Uterus (tissue), 4 donors: ENCODE measurements around the gene POLK. TPM values are rescaled to one million over a fixed set of nuclear protein-coding genes. Genes with fewer than 3 reads are reported as not detected.

Experiments used
- DNase-seq, 2 donors: peaks; one replicate each; pipeline ENCODE4 v3.0.0-alpha.2; 2019 to 2020
- H3K27ac ChIP-seq, 2 donors: fragments of 200-600 bp; sonication (generic); 1 replicate in 1 of 2; 2 replicates in 1 of 2; pipeline ENCODE4 v1.5.1; 2016 to 2018
- H3K27me3 ChIP-seq, 2 donors: fragments of 200-600 bp; sonication (generic); one replicate each; pipeline ENCODE4 v1.5.1; 2018 to 2019; ENCODE audit warnings: control low read depth in 1 of 2
- H3K36me3 ChIP-seq, 2 donors: fragments of 200-600 bp; sonication (generic); one replicate each; pipeline ENCODE4 v1.5.1; 2019; ENCODE audit warnings: control low read depth in 1 of 2
- H3K4me1 ChIP-seq, 2 donors: fragments of 200-600 bp; sonication (generic); one replicate each; pipeline ENCODE4 v1.5.1; 2018 to 2019; ENCODE audit warnings: control low read depth in 1 of 2
- H3K4me3 ChIP-seq, 2 donors: fragments of 200-600 bp; sonication (generic); 1 replicate in 1 of 2; 2 replicates in 1 of 2; pipeline ENCODE4 v1.5.1; 2018 to 2019; ENCODE audit warnings: mild to moderate bottlenecking in 1 of 2
- H3K9me3 ChIP-seq, 2 donors: fragments of 200-600 bp; sonication (generic); one replicate each; pipeline ENCODE4 v1.5.1; 2019; ENCODE audit warnings: control low read depth in 1 of 2
- CTCF ChIP-seq, 4 experiments: fragments of 200-600 bp in 2 of 4; fragments of 450-650 bp in 2 of 4; sonication (generic) in 2 of 4; IDR thresholded peaks; one replicate each; pipeline ENCODE4 v1.5.1; 2016 to 2019; ENCODE audit warnings: antibody characterized with exemption in 4 of 4, mild to moderate bottlenecking in 2 of 4, moderate library complexity in 1 of 4
- POLR2A ChIP-seq, 2 donors: fragments of 450-650 bp; IDR thresholded peaks; one replicate each; pipeline ENCODE4 v1.6.1; 2016; ENCODE audit warnings: antibody characterized with exemption in 2 of 2, mild to moderate bottlenecking in 1 of 2, moderate library complexity in 1 of 2
- intact Hi-C: fragments of 100-400 bp; cut with DNase I; formaldehyde crosslinking; loops from one replicate; pipeline ENCODE4 v1.15.1; 2023; ENCODE audit warnings: low total_unique reads
- total RNA-seq, 4 donors: library from RNA; depleted of rRNA in 3 of 4; stranded (reverse); fragments of >200 nt in 3 of 4; gene quantifications; one replicate each; pipeline versions ENCODE4 v1.1.0 to v1.2.4, GENCODE V29; 2014 to 2023
- donor health status: DM: yes; HTN: yes; CAD: no.

Gene POLK
- total RNA-seq, 4 donors from 2014 or later, result 27.9 to 81.6 (median 58.2) TPM

- intact Hi-C loops, result no loop called here
- no peak for TF ChIP-seq CTCF (IDR thresholded peaks at IDR 0.05)
- no peak for TF ChIP-seq POLR2A (IDR thresholded peaks at IDR 0.05)
- Histone ChIP-seq H3K4me1 (no peaks in the 10 kb centered on the region), H3K4me3 (no peak overlapping the region), H3K27ac (no peak overlapping the region), H3K9me3 (no peaks in the 10 kb centered on the region), H3K27me3 (no peaks in the 10 kb centered on the region), H3K36me3 (no peaks in the 10 kb centered on the region)
- no peak for DNase-seq
Observed at GRCh38 chr5:75626959-75627358, 115.3 kb downstream of the POLK start.

GRCh38 chr5:75627801-75628200 lies 116.1 kb downstream of the POLK start:
- H3K4me3 ChIP-seq, result no peak overlapping the region
- no peaks in the 10 kb centered on the region for H3K36me3 ChIP-seq
- no peaks in the 10 kb centered on the region for H3K9me3 ChIP-seq
- H3K27me3 ChIP-seq, result no peaks in the 10 kb centered on the region
- DNase-seq, result no peak
- H3K27ac ChIP-seq, result no peak overlapping the region
- H3K4me1 ChIP-seq, result no peaks in the 10 kb centered on the region
- TF ChIP-seq CTCF (IDR thresholded peaks at IDR 0.05) (no peak), POLR2A (IDR thresholded peaks at IDR 0.05) (no peak)
- intact Hi-C loops, result no loop called here

GRCh38 chr5:75630875-75631274 lies 119.2 kb downstream of the POLK start:
- H3K4me3 ChIP-seq, result no peak overlapping the region
- H3K9me3 ChIP-seq, result no peaks in the 10 kb centered on the region
- TF ChIP-seq POLR2A (IDR thresholded peaks at IDR 0.05) (no peak), CTCF (IDR thresholded peaks at IDR 0.05) (no peak)
- H3K36me3 ChIP-seq, result no peaks in the 10 kb centered on the region
- H3K4me1 ChIP-seq, result no peaks in the 10 kb centered on the region
- no peaks in the 10 kb centered on the region for H3K27me3 ChIP-seq
- intact Hi-C loops, result no loop called here
- DNase-seq, result no peak
- no peak overlapping the region for H3K27ac ChIP-seq

GRCh38 chr5:75632321-75632720 lies 120.6 kb downstream of the POLK start:
- Histone ChIP-seq H3K27me3 (no peaks in the 10 kb centered on the region), H3K4me3 (no peak overlapping the region), H3K36me3 (no peaks in the 10 kb centered on the region), H3K4me1 (no peaks in the 10 kb centered on the region), H3K27ac (no peak overlapping the region), H3K9me3 (no peaks in the 10 kb centered on the region)
- intact Hi-C loops, result no loop called here
- DNase-seq, result no peak
- TF ChIP-seq CTCF (IDR thresholded peaks at IDR 0.05) (no peak), POLR2A (IDR thresholded peaks at IDR 0.05) (no peak)

GRCh38 chr5:75637949-75638348 lies 126.3 kb downstream of the POLK start:
- H3K9me3 ChIP-seq, result no peaks in the 10 kb centered on the region
- H3K36me3 ChIP-seq, result no peaks in the 10 kb centered on the region
- no peak for DNase-seq
- H3K4me1 ChIP-seq, result no peaks in the 10 kb centered on the region
- no peak overlapping the region for H3K27ac ChIP-seq
- TF ChIP-seq POLR2A (IDR thresholded peaks at IDR 0.05), result no peak
- no peak for TF ChIP-seq CTCF (IDR thresholded peaks at IDR 0.05)
- intact Hi-C loops, result no loop called here
- H3K4me3 ChIP-seq, result no peak overlapping the region
- no peaks in the 10 kb centered on the region for H3K27me3 ChIP-seq
